ENCODE measurements around the gene STX10.

Gene STX10

DNA sequence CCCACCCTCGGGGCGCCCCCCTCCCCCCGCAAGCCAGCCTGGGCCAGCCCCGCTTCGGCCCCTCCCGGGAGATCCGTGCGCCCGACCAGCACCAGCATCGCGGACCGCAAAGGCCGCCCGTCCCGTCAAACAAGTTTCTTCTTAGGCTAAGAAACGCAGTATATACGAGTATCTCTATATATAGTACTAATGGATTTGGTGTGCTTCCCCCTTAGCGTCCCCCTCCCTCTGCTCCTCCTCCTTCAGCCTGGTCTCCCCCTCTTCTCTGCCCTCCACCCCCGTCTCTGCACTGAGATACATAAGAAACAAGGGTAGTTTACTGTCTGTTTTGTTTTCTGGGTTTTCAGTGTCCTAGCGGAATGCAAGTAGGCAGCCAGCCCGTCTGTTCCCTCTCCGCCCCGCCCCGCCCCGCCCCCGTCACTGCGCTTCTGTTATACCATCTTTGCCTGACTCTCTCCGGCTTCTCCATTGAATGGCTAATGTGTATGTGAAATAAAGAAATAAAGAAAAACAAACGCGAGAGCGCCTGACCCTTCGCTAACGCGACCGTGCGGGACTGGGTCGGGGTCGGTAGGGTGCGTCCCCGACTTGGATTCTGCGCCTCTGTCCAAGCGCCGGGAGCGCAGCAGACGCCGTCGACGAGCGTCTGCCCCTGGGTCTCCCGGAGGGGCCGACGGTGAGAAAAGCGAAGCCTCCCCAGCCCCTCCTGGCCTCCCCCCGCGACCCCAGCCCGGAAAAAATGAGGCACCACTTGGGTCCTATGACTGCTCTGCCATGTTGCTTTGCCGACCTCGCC is 51.7 kb downstream of the STX10 start:
- no peak for DNase-seq

DNA sequence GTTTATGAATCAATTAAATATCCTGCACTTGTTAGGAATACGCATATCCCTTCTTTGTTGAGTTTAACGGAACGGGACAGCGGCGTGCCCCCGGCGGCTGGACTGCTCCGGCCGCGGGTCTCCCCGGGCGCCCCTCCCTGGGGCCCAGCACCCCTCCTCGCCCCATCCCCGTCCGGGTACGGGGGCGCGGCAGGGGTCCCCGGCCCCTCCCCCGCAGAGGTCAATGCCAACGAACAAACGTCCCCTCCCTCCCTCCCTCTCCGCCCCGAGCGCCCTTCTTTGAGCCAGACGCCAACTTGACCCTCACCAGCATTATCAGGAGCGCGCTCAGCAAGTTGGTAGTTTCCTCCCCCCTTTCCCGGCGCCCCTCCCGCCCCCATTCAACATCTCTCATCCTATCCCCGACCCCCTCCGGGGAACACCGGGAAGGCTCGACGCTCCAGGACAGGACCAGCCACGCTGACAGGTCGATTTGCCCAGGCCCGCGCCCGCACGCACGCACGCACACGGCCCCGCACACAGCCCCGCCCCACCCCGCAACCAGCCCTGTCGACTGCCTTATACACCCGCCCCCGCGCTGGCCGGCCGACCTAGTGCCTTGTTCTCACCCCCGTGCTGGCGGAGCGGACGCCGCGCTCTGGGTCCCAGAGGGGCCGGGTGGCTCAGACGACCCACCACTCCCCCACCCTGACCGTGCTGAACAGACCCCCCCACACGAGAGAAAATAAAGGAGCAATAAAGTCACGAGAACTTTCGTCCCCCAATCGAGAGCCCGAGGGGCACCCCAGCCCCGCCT is 52.5 kb downstream of the STX10 start:
- DNase-seq: no peak

DNA sequence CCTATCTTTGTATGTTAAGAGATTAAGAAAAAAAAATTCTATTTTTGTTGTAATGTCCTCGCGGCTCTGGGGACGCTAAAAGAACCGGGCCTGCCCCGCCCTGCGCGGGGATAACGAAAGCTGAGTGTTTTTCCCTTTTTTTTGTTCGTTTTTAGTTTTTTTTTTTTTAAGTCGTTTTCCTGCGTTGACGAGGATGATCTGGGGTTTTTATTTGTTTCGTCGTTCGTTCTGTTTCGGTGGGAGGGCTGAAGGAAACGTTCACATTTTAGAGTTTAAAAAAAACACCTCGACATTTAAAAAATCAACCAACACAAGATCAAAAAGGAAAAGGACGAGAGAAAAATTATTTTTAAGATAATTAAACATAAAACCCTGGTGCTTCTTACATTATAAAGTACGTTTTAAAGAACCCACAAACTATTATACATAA is 53.1 kb downstream of the STX10 start:
- DNase-seq: no peak

DNA sequence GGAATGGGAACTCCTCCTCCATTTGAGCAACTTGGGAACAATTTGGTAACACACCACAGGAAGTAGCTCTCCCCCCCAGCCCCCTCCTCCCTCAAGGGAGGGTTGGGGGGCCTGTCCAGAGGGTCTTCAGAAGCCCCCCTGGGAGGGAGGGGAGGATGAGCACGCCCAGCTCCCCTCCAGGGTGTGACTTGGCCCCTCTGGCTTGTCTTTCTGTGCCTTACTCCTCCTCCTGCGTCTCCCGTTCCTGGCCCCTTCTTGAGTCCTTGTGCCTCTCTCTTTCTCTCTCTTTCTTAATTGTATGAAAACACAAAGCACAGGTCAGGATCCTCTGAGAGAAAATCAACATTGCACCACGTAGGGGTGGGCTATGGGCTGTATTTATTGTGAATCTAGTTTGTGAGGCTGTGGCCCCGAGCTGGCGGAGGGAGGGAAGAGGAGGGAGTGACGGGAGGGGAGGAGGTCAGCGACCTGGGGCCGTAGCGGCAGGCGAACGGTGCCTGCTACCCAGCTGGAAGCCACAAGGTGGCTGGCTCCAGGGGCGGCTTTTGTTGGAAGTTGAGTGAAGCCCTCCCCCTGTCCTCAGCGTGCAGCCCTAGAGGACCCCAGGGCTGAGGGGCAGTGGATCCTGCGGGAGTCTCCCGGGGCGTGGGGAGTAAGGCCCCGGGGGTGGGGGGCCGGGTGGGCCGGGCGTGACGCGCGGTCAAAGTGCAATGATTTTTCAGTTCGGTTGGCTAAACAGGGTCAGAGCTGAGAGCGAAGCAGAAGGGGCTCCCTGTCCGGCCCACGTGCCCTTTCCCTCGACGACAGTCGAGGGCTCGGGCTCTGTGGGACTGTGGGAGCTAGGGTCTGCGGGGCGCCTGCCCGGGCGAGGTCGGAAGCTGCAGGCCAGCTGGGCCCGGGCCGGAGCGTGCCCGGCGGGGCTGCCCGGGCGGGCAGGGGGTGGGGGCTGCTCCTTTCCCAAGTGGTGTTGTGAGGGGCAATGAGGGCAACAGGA is 53.9 kb downstream of the STX10 start:
- DNase-seq: no peak

DNA sequence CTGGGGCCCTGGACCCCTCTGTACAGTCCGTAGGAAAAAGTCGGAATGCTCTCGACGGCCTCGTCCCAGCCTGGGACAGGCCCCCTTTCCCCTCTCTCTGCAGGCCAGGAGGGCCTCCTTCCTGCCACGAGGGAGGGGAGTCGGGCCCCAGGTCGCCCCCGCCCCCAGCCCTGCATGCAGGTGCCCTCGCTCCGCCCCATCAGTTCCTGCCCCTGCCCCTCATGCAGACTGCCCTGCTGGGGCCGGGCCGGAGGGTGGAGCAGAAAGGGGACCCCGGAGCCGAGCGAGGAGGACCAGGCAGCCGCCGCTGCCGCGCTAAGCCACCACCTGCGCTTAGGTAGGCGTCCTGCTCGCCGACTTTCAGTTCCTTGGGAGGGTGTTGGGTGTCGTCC is 54.8 kb downstream of the STX10 start:
- DNase-seq: no peak

DNA sequence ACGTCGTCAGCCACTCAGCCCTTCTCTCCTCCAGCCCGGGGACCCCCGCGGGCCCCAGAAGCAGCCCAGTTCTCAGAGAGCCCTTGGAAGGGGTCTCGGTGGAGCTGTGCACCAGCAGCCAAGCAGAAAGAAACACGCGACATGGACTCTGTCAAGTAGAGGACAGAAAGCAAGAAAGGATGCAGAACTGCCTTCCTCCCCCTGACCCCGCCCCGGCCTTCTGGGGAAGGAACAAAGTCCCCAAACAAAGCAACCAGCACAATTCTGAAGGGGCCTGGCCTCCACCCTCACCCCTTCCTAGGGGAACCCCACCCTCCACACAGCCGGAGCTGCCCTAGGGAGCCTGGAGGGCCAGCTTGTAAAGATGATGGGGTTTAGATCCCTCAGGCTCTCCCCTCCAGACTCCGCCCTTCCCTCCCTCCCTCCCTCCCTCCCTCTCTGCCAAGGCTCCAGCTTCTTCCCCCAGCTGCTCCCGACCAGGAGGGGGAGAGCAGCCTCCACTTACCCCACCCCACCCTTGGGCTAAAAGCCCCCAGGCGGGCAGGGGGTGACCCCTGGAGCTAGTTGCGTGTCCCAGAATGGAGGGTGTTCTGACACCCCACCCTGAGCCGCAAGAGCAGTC is 55.3 kb downstream of the STX10 start:
- no peak for DNase-seq

DNA sequence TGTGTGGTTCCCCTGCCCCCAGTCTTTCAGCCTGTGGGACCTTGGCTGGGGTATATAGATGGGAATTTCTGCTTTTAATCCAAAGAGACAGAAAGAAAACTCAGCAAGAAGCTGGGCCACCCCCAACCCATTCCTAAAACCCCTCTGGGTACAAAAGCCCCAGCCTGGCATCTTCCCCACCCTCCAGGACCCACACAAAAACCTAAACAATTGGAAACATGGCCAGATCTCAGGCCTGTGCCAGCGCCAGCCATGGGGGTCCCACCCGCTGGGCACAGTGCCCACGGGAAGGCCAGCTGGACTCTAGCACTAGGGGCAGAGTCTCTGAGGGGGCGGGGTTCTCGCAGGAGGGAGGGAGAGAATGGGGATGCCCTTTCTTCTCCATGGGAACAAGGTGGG is 56.1 kb downstream of the STX10 start:
- no peak for DNase-seq
